Limb (tissue), 2 donors: Measurements from ENCODE around the gene KIF3A.
A peak's percentile ranks its signal among the peaks of the same experiment; 100 is the strongest.

ENCODE experiments used
- DNase-seq, 2 donors: peaks; one replicate each; pipeline ENCODE4 v3.0.0-alpha.2; 2016; ENCODE audit errors: extremely low spot score in 2 of 2

KIF3A gene

DNA sequence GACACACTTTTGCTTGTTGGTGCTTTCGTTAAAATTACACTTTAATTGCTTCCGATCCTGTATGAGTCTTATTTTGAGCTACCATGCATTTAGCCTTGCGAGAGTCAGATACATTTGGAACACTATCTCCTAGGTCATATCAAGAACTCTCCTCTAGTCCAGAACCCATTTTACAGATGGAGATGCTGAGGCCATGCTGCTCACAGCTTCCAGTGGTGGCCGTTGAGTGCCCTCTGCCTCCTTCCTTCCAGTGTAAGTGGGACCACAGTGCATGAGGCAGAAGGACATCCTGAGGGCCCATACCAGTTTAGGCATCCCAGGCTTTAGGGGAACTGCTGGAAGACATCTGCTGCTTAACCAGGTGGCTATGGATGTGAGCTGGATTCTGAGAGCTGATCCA lies 16.8 kb upstream of the KIF3A start:
- DNase-seq: no peak

DNA sequence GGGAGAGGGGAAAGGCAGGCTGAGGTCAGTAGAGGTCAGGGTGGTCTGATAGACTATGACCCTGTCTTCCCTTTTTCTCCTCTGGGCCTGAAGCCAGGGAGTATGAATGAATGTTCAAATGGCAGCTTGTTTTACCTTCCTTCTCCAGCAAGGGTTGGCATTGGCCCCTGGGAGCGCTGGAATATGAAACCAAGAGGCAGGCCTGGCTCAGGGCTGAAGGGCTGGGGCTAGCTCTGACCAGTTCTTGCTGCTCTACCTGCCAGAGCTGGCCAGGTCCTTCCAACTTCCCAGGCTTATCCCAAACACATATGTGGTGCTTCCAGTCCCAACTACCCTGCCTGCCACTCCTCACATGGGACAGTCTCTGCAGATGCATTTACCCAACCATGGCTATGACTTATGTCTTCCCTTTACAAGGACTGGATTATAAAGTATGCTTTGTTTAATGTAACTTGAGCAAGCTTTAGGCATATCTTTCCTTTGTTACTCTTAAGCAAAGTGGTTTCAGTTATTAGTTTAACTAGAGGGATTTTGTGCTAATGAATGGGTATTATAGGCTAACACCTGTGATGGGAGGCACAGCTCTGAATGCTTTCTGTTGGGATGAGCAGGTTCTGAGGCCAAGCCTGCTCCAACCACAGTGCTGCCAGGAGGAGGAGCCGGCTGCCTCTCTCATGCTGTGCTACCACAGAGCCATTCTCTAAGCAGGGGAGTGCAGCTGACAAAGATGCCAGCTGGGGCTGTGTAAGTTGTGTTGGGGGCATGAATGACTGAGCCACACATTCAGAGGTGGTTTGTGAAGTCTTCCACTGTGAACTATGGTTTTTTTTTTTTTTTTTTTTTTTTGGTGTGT lies 16.0 kb upstream of the KIF3A start:
- no peak for DNase-seq

DNA sequence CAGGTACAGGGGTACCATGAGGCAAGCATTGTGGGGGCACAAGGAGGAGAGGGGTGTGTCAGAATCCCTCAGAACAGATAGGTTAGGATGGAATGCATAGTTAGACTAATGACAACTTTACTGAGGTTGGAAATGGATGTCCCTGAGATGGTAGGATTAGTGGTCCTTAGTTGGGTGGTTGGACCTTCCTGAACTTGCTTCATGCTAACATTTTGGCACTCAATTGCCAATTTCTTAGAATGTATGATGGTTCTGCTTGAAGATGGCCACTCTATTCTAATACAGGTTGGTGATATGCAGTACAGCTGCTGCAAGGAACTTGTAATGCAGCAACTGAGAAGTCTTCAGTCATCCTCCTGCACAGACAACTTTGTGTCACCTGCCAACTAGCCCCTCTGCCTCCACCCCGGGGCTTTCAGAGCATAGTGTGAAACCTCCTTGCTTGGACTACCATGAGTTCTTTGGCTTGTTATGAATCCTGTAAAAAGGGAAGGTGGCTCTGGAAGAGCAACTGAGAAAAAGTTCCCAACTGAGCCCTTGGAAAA lies 15.3 kb upstream of the KIF3A start:
- no peak for DNase-seq

DNA sequence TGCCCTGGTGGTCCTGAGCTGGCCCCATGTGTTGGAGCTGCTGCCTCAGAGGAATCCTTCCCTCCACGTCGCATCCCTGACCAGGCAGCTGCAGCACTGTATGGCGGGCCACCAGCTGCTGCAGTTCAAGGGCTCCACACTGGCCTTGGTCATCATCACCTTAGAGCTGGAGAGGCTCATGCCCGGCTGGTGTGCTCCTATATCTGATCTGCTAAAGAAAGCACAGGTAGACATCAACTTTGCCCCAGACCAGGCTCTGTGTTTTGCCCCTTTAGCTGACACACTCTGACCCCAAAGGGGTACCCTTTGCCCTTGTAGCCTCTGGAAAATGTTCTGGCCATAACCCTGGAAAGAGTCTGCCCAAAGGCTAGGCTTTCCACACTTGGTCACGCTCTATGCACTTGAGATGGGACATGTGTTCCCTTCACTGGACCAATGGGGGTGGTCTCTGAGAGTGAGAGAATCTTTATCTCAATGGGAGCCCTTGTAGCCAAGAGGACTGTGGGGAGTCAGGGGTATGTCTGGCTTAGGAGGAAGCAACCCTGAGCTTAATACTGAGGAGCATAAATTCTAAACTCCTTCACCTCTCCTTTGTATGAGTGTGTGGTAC lies 14.7 kb upstream of the KIF3A start:
- no peak for DNase-seq

DNA sequence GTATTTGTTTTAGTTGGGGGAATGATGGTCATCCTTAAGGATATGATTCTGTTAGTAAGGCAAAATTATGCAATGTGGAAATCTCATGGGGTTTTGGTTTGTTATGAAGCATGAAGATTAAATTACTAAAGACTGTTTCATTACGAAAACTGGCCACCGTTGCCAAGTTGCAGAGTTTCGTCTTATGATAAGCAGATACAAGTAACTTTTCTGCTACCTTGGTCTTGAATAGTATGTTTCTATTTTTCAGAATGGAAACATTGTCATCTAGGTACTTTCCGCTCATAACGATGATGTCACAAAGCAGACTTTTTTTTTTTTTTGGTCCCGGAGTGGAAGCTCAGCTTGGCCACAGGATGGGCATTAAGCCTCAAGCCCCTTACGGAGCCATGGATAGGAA lies 14.1 kb upstream of the KIF3A start:
- no peak for DNase-seq

DNA sequence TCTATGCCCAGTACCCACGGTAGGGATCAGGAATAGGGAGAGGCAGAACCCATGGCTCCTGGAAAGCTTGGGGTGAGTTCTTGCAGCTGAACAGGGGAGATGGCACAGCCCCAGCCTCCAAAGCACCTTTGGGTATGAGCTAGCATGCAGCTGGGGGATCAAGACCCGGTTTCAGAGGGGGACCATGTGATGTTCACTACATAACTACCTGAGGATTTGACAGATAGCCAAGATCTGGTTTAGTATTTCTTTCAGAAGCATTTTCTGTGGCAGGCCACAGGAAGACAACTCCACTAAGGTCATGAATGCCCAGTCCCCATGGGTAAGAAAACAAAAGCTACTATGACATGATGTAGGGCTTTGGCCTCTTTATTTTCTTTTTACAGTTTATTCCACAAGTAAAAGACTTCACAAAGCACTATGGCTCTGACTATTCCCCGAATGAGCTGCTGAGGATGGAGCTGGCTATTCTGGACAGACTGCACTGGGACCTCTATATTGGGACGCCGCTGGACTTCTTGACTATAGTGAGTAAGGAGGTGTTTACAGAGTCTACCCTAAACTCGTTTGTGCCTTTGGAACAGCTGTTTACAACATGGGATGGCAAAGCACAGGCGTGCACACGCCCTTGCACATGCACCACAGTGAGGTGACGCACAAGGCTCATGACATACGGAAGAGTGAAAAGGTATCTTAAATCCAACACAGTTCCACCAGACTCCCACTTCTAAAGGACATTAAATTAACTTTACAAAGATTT lies 13.3 kb upstream of the KIF3A start:
- DNase-seq: no peak

DNA sequence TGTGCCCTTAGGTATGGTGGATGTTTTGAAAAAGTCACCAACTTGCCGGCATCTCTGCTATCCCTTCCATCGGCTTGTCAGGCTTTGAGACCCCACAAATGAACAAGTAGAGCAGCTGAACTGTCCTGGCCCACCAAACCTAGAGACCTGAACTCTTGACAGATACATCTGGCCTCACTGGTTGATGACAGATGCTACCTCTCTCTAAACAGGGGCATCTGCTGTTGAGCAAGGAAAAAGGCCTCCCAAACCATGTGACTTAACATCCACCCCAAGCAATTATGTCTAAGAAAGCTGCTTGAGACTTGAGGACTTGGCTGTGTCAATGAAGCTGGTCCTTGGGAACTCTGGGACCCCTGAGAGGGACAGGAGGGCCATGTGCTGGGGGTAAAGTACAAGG lies 12.2 kb upstream of the KIF3A start:
- no peak for DNase-seq

DNA sequence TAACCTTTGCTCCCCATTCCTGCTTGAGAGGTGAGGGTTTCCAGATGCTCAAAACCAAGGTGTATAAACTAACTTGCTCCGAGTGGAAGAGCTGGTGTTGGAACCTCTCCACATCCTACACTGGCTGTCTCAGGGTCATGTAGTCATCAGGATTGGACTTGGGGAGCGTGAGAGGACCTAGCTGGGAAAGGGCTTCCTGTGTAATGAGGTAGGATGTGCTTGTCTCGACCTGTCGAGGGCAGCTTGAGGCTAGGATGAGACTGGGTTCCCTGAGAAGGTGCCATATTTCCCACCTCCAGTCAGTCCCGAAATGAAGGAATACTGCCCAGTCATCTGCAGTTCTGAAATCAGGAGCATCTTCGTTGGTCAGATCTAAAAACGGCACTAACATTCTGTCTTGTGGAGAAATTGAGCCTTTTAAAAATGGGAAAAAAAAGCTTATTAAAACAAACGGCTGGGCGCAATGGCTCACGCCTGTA lies 11.2 kb upstream of the KIF3A start:
- DNase-seq: no peak

DNA sequence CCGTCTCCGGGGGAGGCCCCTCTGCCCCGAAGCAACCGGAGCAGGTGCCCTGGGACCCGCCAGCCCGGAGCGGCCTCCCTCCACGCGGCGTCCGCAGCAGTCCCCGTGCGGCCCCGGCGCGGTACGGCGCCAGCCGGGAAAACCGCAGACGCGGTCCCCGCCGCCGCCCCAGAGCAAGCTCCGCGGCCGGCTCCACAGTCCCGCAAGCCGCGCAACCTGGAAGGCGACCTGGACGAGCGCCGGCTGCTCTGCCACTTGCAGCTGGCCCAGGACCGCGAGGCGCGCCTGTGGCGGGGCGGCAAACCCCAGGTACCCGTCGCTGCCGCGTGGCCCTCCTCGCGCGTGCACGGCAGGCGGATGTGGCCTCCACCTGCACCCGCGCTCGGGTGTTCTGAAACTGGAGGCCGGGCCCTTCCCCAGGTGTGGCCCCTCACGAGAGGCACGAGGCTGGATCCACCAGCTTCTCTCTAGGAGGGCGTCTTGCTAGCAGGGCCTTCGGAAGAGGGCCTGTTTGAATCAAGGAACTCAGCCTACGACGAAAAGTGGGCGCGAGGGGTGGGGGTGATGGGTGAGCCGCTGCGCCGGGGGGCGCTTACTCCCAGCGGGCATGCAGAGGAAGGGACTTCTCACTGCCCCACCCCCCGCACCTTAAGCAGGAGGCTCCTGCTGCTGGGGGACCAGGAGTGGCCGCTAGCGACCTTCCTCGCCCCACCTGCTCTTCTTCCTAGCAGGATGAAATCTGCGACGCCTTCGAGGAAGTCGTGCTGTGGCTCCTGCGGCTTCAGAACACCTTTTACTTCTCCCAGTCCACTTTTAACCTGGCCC lies 10.5 kb upstream of the KIF3A start:
- no peak for DNase-seq

DNA sequence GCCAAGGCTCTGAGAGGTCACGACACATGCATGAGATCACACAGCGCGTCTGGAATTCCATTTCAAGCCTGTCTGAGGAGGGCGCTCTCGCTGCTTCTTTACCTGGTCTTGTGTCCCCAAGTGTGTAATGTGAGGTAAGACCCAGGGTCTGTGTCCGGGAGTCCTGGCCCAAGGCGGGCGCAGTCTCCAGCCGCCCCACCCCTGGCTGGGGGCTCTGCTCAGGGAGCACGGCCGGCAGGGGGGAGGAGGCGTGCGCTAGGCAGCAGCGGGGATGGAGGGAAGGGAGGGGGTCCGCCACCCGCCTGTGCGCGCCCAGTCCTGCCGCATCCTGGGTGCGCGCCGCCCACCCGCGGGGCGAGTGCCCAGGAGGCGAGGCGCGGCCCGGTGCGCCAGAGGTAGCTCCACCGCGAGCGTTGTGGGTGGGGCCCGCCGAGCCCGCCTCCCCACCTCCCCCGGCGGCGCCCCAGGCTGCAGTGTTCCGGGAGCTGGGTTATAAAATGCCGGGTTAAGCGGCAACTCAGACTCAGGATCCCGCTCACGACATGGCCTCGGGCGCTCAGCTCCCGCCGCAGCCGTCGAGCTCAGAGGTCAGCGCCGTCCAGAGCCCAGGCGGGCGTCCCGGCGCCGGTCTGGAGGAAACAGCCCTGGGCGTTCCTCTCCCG lies 9.7 kb upstream of the KIF3A start, which contains the start of gene CCNI2:
Gene CCNI2 (plus strand): TSS at position 473 of the 662 bp plus-strand sequence. CDS start 70 bp downstream, at position 543.
- peak in 1 of 2 donors; percentile 51 for DNase-seq

DNA sequence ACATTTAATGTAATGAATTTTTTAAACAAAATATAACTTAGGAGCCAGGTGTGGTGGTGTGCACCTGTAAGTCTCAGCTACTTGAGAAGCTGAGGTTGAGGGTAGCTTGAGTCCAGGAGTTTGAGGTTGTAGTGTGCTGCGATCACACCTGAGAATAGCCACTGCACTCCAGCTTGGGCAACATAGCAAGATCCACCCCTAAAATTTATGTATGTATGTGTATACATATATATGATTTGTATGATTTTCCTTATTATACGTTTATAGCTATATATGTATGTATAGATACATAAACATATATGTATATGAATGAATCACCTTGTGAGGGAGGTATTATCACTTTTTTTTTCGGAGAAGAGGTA lies 9.2 kb upstream of the KIF3A start:
- no peak for DNase-seq

DNA sequence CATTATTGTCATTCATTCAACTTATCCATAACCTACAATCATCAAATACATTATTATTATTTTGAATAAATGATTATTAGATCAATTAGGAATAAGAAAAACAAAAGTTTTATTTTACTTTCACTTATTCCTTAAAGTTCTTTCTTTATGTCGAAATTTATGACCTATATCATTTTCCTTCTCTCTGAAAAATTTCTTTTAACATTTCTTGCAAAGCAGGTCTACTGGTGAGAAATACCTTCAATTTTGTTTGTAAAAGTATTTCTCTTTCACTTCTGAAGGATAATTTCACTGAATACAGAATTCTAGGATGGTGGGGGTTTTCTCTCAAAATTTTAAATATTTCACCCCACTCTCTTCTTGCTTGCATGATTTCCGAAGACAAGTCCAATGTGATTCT lies 7.3 kb upstream of the KIF3A start:
- no peak for DNase-seq

DNA sequence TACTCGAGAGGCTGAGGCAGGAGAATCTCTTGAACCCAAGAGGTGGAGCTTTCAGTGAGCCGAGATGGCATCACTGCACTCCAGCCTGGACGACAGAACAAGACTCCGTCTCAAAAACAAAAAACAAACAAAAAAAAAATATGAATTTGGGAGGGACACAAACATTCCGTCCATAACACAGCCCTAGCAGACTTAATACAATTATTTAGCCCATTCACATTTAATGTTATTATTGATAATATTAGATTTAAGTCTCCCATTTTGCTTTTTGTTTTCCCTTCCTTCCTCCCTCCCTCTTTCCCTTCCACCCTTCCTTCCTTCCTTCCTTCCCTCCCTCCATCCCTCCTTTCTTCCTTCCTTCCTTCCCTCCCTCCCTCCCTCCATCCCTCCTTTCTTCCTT lies 5.3 kb upstream of the KIF3A start:
- DNase-seq: no peak

DNA sequence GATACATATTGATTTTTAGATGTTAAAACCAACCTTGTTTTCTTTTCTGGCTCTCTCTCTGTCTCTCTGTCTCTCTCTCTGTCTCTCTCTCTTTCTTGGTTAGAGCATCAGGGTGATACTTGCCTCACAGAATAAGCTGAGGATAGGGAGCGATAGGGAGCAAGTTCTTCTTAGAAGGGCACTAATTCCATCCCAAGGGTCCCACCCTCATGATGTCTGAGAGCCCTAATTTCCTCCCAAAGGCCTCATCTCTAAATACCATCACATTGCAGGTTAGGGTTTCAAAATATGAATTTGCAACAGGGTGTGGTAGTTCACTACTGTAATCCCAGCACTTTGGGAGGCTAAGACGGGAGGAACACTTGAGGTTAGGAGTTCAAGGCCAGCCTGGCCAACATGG lies 4.8 kb upstream of the KIF3A start:
- no peak for DNase-seq

DNA sequence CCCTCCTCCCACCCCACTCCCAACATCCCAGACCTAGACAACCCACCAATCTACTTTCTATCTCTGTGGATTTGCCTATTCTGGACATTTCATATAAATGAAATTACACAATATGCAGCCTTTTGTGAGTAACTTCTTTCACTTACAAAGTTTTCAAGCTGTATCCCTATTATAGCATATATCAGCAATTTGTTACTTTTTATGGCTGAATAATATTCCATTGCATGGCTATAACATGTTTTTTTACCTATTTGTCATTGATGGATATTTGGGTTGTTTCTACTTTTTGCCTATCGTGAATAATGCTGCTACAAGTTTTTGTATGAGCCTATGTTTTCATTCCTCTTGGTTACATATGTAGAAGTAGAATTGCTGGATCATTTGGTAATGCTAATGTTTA lies 1.9 kb upstream of the KIF3A start:
- DNase-seq: no peak

DNA sequence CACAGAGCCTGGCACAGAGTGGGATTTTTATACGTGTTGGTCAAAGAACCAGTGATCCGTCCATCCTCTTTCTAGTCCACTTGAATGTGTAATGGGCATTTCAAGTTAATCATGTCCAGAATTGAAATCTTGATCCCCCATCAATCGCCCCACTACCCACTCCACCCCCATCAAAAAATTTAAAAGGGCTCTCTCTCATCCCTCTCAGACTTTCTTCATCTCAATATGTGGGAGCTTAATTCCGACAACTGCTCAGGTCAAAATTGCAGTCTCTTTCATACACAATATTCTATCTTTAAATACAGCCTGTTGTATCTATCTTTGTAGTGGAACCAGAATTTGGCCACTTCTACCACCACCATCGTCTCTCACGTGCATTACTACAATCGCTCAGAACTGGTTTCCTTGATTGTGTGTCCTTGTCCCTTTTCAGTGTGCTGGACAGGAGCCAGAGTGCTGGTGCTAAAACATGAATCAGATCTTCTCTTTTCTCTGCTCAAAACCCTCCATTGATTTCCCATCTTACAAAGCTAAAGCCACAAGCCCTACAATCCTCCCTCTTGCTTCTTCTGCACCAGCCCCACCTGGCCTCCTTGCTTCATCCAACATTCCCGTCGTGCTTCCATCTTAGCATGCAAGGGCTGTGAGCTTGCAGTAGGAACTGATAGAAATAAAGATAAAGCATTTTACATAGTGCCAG lies 786 bp upstream of the KIF3A start:
- DNase-seq: no peak

DNA sequence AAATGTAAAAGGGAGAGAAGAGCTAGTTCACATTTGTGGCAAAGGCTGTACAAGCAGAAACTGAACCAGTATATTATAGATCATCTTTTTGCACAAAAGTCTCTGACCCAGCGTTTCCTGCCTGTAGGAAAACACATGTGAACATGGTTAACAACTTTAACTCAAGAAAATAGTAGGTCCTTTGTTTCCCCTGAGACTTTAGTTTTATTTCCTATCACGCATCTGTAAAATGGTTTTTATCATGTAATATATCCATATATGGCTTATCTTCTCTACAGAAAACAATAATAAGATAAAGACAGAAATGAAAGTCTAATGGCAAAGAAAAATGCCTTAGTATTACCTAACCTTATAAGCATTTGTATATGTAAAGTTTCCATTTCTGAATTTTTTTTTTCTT lies 2.7 kb downstream of the KIF3A start:
- no peak for DNase-seq

DNA sequence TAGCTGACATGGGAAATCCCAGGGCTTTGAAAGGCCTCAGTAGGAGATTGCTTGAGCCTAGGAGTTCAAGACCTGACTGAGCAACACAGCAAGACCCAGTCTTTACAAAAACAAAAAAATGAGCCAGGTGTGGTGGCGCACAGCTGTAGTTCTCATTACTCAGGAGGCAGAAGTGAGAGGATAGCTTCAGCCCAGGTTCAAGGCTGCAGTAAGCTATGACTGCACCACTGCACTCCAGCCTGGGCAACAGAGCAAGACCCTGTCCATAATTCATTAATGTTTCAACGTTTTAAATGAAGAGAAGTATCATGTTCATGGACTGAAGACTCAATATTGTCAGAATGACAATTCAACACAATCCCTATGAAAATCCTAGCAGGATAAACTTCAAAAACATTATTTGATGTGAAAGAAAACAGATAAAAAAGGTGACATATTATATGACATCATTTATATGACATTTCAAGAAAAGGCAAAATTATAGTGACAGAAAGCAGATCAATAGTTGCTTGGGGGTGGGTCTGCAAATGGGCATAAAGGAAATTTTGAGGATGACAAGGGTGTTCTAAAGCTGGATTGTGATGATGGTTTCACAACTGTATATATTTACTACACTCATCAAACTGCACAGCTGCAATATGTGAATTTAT lies 3.7 kb downstream of the KIF3A start:
- DNase-seq: no peak

DNA sequence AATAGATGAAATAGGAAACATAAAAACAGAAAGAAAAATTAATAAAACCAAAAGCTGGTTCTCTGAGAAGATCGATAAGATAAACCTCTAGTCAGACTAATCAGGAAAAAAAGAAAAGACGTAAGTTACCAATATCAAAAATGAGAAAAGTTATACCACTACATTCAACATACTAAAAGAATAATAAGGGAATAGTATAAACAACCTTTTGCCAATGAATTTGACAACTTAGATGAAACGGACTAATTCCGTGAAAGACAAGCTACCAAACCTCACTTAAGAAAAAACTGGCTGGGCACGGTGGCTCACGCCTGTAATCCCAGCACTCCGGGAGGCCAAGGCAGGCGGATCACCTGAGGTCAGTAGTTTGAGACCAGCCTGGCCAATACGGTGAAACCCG lies 7.5 kb downstream of the KIF3A start:
- no peak for DNase-seq

DNA sequence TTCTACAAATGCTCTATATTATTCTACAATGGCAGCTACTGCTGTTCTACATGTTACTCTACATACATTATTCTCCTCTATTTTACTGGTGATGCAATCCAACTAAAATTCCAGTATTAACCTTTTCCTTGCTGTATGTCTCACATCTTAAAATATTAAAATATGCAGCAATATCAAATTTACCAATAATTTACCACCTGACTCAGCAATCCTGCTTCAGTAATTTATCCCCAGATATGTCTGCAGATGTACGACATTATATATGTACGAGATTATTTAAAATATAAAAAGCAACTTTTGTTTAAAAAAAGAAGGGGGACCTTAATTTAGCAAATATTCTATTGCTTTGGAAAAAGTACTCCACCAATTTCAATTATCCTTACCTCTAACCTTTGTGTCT lies 11.6 kb downstream of the KIF3A start:
- DNase-seq: no peak
